SK-MEL-5 (cell line): ENCODE results near the gene MARCHF2. TPM values are rescaled to one million over a fixed set of nuclear protein-coding genes. Genes with fewer than 3 reads are reported as not detected.
A peak's percentile ranks its signal among the peaks of the same experiment; 100 is the strongest.
"Not testable (repeated sequence)": the region's sequence is repeated elsewhere in the genome, so short reads cannot be mapped to it uniquely, and the experiment has no call there.

Experiments
- DNase-seq: peaks from one replicate; pipeline ENCODE4 v3.0.0-alpha.2; 2016; ENCODE audit warnings: low read depth, low spot score
- in situ Hi-C: cut with HindIII; loops from 2 replicates; pipeline ENCODE4 v1.10.0; 2016; ENCODE audit warnings: low sequenced_read_pairs, high pct_unique_total_duplicates, low pct_unique_long_range_greater_than_20kb
- total RNA-seq: library from RNA; depleted of rRNA; stranded (reverse); fragments of >200 nt; shearing (Covaris generic); gene quantifications from 2 replicates; pipeline ENCODE4 v1.2.3, GENCODE V29; 2014

The MARCHF2 gene
- total RNA-seq, 1 experiment from 2014 or later = 16.6 TPM

GRCh38 chr19:8397746-8398310 is 15.3 kb upstream of the MARCHF2 start:
- no peak for DNase-seq
- in situ Hi-C loops = no loop called here

- in situ Hi-C loops = no loop called here
- no peak for DNase-seq
Measured at GRCh38 chr19:8398311-8398771, 14.8 kb upstream of the MARCHF2 start.

GRCh38 chr19:8399681-8400188 is 13.4 kb upstream of the MARCHF2 start:
- no peak for DNase-seq
- in situ Hi-C loops = no loop called here

GRCh38 chr19:8401981-8402411 is 11.1 kb upstream of the MARCHF2 start:
- DNase-seq = no peak
- in situ Hi-C loops = no loop called here

GRCh38 chr19:8403098-8403819 is 9.8 kb upstream of the MARCHF2 start:
- in situ Hi-C loops = no loop called here
- no peak for DNase-seq

- in situ Hi-C loops = no loop called here
Measured at GRCh38 chr19:8403820-8404109, 9.3 kb upstream of the MARCHF2 start.

GRCh38 chr19:8404391-8405151 is 8.5 kb upstream of the MARCHF2 start:
- DNase-seq = no peak
- in situ Hi-C loops = no loop called here

More at GRCh38 chr19:8403820-8404109, 9.3 kb upstream of the MARCHF2 start:
- no peak for DNase-seq

- in situ Hi-C loops, DNase-seq: not testable (repeated sequence)
Measured at GRCh38 chr19:8410718-8411117, 2.4 kb upstream of the MARCHF2 start.

GRCh38 chr19:8413629-8413995 is 507 bp downstream of the MARCHF2 start:
- in situ Hi-C loops = no loop called here

GRCh38 chr19:8416796-8417195 is 3.7 kb downstream of the MARCHF2 start:
- DNase-seq = no peak
- in situ Hi-C loops = no loop called here

More at GRCh38 chr19:8413629-8413995, 507 bp downstream of the MARCHF2 start:
- no peak for DNase-seq

GRCh38 chr19:8421484-8422461 is 8.7 kb downstream of the MARCHF2 start:
- DNase-seq = no peak
- in situ Hi-C loops = no loop called here

- in situ Hi-C loops = no loop called here
- peak; percentile 94 for DNase-seq
Measured at GRCh38 chr19:8423817-8424223, 10.7 kb downstream of the MARCHF2 start.

GRCh38 chr19:8425331-8425730 is 12.2 kb downstream of the MARCHF2 start:
- in situ Hi-C loops, DNase-seq: not testable (repeated sequence)

- in situ Hi-C loops = no loop called here
- DNase-seq = no peak
Measured at GRCh38 chr19:8426283-8426682, 13.2 kb downstream of the MARCHF2 start.

GRCh38 chr19:8429044-8429443 is 15.9 kb downstream of the MARCHF2 start:
- in situ Hi-C loops = no loop called here
- no peak for DNase-seq

GRCh38 chr19:8429826-8430225 is 16.7 kb downstream of the MARCHF2 start:
- in situ Hi-C loops = no loop called here
- no peak for DNase-seq

GRCh38 chr19:8430650-8431049 is 17.5 kb downstream of the MARCHF2 start:
- no peak for DNase-seq
- in situ Hi-C loops = no loop called here
